DOHH2 (cell line): ENCODE results near the gene SDHAF4.

Experiments
- CTCF ChIP-seq: fragments of 200-600 bp; sonication (generic); IDR thresholded peaks from one replicate; pipeline ENCODE4 v1.5.1; 2014; ENCODE audit warnings: antibody characterized with exemption, mild to moderate bottlenecking, low read depth, low read length; ENCODE audit not compliant: poor library complexity, severe bottlenecking
- EZH2phosphoT487 ChIP-seq: fragments of 200-600 bp; sonication (generic); IDR thresholded peaks from 2 replicates; pipeline ENCODE4 v1.6.1; 2017; ENCODE audit warnings: borderline replicate concordance, mild to moderate bottlenecking, antibody characterized with exemption, low read length, moderate library complexity, mixed read lengths

- TF ChIP-seq CTCF (no peak), EZH2phosphoT487 (no peak)
Measured at GRCh38 chr6:70518723-70519122, 48.0 kb upstream of the SDHAF4 start.
